Erythroblast (primary cell): Measurements from ENCODE around the gene CAB39L.

Experiments used
- GATA1 ChIP-seq: IDR thresholded peaks from 2 replicates; pipeline ENCODE4 v1.6.1; 2011; ENCODE audit warnings: low read depth, mild to moderate bottlenecking, control low read depth, low read length, moderate library complexity
- POLR2A ChIP-seq: IDR thresholded peaks from 2 replicates; pipeline ENCODE4 v1.6.1; 2011; ENCODE audit warnings: mild to moderate bottlenecking, low read length

DNA sequence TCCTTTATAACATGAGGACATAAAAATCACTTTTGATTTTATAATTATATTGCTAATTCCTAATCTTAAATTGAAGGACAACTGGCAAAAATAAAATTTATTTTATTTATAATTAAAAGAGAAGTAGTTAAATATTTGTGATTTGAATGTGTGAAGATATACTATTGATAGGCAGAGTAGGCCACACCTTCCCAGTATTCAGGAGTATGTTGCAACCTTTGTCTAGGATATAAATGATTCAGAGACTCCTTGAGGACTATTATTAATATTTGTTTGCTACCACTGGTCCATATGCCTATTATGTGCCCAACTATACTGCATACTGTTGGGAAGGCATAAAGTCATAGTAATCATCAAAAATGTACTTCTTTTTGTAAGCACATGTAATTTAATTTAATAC lies 101.9 kb downstream of the CAB39L start:
- TF ChIP-seq POLR2A (no peak), GATA1 (no peak)
